T-helper 22 cell (primary cell): ENCODE results near the gene LGALS8.
"Not testable (repeated sequence)": the region's sequence is repeated elsewhere in the genome, so short reads cannot be mapped to it uniquely, and the experiment has no call there.

ENCODE experiments used
- DNase-seq: peaks from one replicate; pipeline ENCODE4 v3.0.0-alpha.2; 2020; ENCODE audit warnings: low read depth

LGALS8 gene

DNA sequence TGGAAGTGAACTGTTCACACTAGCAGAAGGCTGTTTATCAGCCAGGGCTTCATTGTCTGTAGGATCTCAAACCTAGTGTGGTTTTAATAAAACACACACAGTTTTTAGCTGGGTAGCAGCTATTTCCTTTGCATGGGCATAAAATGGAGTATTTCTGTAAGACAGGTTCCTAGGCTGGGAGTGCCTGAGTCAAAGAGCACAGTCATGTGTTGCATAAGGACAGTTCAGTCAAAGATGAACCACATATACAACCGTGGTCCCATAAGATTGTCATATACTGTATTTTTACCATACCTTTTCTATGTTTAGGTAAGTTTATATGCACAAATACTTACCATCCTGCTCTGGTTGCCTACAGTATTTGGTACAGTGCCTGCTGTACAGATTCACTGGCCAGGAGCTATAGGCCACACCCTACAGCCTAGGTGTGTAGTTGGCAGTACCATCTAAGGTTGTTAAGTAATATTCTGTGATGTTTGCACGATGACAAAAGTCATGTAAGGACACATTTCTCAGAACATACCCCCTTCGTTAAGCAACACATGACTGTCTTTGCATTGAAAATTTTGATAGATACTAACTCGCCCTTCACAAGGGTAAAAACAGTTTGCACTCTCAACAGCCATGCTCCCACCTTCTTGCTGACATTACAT, 17.2 kb downstream of the LGALS8 start:
- no peak for DNase-seq

GRCh38 chr1:236541710-236542109, 17.9 kb downstream of the LGALS8 start:
- no peak for DNase-seq

DNA sequence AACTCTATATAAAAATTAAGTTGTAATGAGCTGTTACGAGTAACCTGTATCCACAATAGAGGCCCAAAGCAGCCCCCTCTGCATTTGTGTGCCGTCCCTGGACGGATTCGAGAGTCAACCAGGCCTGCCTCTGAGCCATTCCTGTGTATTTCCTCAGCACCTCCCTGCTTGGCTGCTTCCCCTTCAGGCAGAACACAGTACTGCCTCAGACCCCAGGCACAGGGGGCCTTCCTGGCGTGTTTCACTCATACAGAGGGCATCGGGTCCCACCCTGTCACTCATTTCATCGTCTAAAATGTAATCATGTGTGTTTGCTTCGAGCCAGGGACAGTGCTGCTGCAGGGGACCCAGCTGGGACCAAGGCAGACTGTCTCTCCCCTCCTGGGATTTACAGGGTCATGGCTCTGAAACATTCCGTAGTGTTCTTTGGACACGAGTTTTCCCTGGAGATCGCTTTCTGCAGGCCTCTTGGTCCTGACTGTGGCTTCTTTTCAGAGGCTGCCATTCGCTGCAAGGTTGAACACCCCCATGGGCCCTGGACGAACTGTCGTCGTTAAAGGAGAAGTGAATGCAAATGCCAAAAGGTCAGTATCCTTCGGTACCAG, 19.4 kb downstream of the LGALS8 start:
- no peak for DNase-seq

DNA sequence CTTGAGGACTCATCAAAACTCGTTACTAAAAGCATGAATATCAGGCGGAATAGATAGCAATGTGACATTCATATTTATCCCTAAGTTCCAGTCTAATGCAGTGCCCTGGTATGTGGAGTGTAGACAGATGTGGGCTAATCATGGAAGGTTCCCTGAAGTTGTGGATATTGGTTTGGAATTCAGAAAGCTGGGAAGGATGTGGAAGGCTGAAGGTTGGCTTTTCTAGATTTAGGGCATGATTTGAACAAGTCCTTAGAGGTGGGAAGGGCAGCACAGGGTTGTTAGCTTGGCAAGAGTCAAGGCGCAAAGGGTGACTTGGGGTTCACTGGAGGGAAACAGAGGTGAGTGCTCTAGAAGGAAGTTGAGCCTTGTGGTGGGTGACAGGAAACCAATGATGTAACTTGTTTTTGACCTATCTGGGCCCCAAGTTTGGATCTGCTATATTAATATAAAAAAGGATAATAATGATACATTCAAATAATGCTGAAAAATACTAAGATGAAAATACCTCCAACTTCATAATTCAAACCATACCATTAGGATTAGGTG, 21.9 kb downstream of the LGALS8 start:
- DNase-seq: no peak

DNA sequence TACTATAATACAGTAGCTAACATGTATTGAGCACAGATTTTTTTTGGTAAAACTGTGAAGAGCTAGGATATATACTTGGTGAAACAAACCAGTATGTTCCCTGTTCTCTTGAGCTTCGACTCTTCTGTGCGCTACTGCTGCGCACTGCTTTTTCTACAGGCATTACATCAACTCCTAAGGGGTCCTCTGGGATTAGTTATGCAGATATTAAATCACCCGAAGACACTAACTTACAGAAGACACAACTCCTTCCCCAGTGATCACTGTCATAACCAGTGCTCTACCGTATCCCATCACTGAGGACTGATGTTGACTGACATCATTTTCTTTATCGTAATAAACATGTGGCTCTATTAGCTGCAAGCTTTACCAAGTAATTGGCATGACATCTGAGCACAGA, 24.7 kb downstream of the LGALS8 start:
- no peak for DNase-seq

DNA sequence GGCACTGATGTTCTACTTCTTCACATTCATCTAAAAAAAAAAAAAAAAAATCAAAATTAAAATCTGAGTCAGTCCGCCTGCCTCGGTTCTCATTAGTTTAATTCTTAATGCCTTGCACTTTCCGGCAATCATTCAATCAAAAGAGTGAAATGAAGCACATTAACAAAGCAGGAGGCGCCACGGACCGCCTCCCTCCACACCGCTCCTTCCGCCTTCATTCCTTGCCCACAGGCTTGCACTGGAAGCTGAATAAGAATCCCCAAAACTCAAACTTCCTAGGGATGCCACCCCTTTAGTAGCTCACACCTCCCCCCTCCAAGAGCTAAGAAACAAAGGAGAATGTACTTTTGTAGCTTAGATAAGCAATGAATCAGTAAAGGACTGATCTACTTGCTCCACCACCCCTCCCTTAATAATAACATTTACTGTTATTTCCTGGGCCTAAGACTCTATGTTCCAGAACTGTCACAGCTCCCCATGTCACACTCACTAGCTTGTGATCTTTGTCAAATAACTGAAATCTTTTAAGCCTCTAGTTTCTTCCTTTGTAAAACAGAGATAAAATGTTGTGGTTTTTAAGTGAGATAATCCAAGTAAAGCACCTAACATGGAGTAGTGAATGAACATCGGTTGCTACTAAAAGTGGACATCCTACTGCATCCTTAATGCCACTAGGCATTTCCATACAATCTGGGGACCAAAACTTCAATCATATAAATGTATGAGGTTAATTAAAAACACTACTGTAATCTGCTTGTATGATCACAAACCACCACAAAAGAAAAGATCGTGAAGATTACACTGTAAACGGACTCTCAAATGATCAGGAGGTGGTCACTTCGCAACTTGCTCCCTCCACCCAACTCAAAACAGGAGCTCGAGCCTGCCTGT, 27.4 kb downstream of the LGALS8 start:
- DNase-seq: no peak

GRCh38 chr1:236552096-236552495, 28.3 kb downstream of the LGALS8 start:
- DNase-seq: no peak

GRCh38 chr1:236552901-236553300, 29.1 kb downstream of the LGALS8 start:
- DNase-seq: no peak

GRCh38 chr1:236553370-236553769, 29.6 kb downstream of the LGALS8 start:
- no peak for DNase-seq

DNA sequence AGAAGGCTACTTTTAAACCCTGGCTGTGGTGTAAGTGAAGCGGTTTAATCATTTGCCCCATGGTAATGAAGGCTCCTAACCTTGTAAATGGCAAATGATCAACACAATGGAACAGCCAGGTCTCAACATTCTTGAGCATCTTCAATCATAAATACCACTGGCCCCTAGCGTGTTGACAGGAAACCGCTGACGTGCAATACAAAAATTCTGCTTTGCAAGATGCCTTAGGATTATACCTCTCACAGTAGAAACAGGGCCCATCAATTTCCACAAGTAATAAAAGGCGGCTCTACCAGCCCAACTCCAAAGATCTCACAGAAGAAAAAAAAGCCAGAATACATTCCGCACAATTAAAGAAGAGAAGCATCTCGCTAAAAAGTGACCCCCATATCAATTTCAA, 32.8 kb downstream of the LGALS8 start:
- DNase-seq: no peak

DNA sequence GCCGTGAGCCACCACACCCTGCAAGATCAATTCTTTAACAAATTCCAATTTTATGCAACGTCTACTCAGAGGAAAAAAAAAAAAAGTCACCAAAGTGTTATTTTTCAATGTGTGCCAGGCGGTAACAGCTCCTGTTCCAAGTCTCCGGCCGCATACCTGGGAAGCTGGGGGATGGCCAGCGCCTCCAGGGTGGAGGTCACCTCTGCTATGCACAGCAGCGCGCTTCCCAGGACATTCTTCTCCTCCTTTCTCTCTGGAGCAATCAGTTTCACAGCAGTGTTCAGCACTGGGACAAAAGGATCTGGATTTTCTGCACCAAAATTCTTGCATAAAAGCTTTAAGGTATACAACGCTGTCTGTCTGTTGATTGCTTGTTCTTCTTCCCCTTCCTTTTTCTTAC, 34.3 kb downstream of the LGALS8 start:
- DNase-seq: no peak

DNA sequence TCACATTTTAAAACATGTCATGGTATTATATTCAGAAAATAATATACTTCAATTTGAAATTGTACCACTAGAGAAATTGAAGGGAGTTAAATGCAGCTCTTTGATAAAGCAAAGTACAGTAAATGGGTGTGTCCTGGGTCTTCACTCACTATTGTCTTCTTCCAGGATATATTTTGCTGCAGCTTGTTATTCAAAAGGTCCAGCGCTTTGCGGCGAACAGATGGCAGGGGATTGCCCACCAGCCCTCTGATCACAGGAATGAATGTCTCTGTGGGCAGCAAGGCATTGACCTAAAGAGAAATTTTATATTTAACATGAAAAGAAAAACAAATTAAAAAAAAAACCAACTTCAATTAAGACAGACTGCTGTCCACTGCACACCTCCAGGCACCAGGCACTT, 35.1 kb downstream of the LGALS8 start:
- DNase-seq: no peak

GRCh38 chr1:236560213-236560771, 36.5 kb downstream of the LGALS8 start:
- no peak for DNase-seq

- no peak for DNase-seq
Observed at GRCh38 chr1:236561976-236562375, 38.2 kb downstream of the LGALS8 start.

DNA sequence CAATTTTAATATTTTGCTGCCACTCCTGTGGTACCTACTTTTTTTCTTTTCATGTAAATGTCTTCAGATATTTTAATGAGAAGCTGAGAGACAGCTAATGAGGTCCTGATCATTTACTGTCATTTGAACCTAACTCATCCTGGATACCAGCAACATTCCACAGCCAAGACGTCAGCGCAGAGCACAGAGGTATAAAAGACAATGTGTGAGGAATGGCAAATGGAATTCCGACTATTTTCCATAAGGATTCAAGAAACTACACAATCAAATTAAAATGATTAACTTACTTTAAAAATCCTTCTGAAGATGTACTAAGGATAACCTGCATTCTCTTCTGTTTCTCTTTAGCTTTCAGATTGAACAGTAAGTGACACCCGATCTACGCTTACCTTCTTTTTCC, 41.7 kb downstream of the LGALS8 start:
- DNase-seq: no peak

- DNase-seq: no peak
Observed at GRCh38 chr1:236568285-236568894, 44.6 kb downstream of the LGALS8 start.

DNA sequence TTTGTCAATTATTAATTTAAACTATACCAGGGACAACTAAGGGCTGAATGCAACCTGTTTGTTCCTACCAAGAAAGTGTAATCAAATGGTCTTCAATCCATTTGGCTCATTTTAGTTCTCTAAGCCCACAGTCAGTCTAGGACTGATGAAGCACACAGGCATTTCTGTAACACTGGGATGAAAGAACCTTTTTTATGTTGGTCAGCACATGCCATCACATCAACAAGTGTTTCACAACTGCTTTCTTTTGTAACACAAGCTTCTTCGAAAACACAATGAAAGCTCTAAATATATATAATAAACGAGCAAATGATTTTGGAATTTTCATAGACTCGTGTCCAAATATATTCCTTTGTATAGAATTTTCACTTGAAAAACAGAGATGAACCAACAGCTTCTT, 51.7 kb downstream of the LGALS8 start:
- no peak for DNase-seq

DNA sequence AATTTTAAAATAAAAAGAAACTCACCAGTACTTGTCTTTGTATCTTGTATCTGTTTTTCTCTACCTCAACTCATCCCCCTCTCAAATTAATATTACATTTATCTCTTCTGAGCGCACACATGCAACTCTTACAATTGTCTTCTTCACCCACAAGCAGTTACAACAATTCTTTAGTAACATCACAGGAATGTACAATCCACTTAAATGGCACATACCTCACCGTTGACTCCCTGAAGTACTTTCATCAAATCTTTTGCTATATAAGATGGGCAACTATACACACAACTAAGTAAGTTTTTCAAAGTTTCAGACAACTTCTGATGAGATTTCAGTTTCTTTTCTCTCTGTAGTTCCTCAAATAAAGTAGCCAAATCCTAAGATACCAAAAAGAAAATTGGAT, 52.2 kb downstream of the LGALS8 start:
- no peak for DNase-seq

GRCh38 chr1:236577041-236577440, 53.3 kb downstream of the LGALS8 start:
- DNase-seq: not testable (repeated sequence)

DNA sequence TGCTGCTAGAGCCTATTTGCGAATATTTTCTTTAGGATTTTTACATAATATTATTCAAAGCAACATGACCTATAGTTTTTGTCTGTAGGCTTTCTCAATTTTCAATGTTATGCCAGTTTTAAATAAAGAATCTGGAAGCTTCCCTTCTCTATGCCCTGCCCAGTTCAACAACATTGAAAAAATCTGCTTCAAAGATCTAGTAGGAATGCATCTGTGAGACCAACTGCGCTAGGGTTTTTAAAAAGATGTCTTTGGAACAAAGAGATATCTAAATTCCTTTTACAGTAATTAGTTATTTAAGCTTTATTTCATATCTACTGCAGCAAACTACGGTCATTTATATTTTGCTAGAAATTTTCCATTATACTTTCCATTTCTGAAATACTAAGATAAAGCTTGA, 54.9 kb downstream of the LGALS8 start:
- DNase-seq: no peak

- DNase-seq: not testable (repeated sequence)
Observed at GRCh38 chr1:236580404-236580803, 56.6 kb downstream of the LGALS8 start.

GRCh38 chr1:236581528-236581927, 57.7 kb downstream of the LGALS8 start:
- DNase-seq: no peak
